ENCODE results near the gene FAM20C.
A peak's percentile ranks its signal among the peaks of the same experiment; 100 is the strongest.

FAM20C gene

GRCh38 chr7:191981-192649 is at the start of gene FAM20C:
Gene FAM20C, plus strand, starts transcription at chr7:192571. Its CDS starts 629 bp downstream, at chr7:193200.
- DNase-seq (ENCODE audit: low spot score): peak; percentile 89

- no peak for DNase-seq (ENCODE audit: low spot score)
Measured at GRCh38 chr7:143145-143751, 49.1 kb upstream of the FAM20C start.

- no peak for DNase-seq (ENCODE audit: low spot score)
Measured at GRCh38 chr7:143811-144453, 48.4 kb upstream of the FAM20C start.

- DNase-seq (ENCODE audit: low spot score): no peak
Measured at GRCh38 chr7:144454-144826, 47.9 kb upstream of the FAM20C start.

- no peak for DNase-seq (ENCODE audit: low spot score)
Measured at GRCh38 chr7:145863-146262, 46.5 kb upstream of the FAM20C start.

GRCh38 chr7:148543-148931 is 43.8 kb upstream of the FAM20C start:
- no peak for DNase-seq (ENCODE audit: low spot score)

- DNase-seq (ENCODE audit: low spot score): peak; percentile 96
Measured at GRCh38 chr7:148932-149790, 43.2 kb upstream of the FAM20C start.

GRCh38 chr7:149791-150636 is 42.4 kb upstream of the FAM20C start:
- no peak for DNase-seq (ENCODE audit: low spot score)

- no peak for DNase-seq (ENCODE audit: low spot score)
Measured at GRCh38 chr7:150811-151221, 41.6 kb upstream of the FAM20C start.

GRCh38 chr7:151346-152050 is 40.9 kb upstream of the FAM20C start:
- no peak for DNase-seq (ENCODE audit: low spot score)

- DNase-seq (ENCODE audit: low spot score): no peak
Measured at GRCh38 chr7:152702-153391, 39.5 kb upstream of the FAM20C start.

GRCh38 chr7:153604-154003 is 38.8 kb upstream of the FAM20C start:
- DNase-seq (ENCODE audit: low spot score): no peak

GRCh38 chr7:154096-154799 is 38.1 kb upstream of the FAM20C start:
- no peak for DNase-seq (ENCODE audit: low spot score)

GRCh38 chr7:155469-155900 is 36.9 kb upstream of the FAM20C start:
- DNase-seq (ENCODE audit: low spot score): no peak

GRCh38 chr7:156111-157007 is 36.0 kb upstream of the FAM20C start:
- DNase-seq (ENCODE audit: low spot score): no peak

GRCh38 chr7:157008-157310 is 35.4 kb upstream of the FAM20C start:
- no peak for DNase-seq (ENCODE audit: low spot score)

- DNase-seq (ENCODE audit: low spot score): no peak
Measured at GRCh38 chr7:157771-158625, 34.4 kb upstream of the FAM20C start.

GRCh38 chr7:158771-159170 is 33.6 kb upstream of the FAM20C start:
- DNase-seq (ENCODE audit: low spot score): no peak

Data from HuH-7.5 (cell line).